Adrenal gland (tissue), 12 donors: Measurements from ENCODE around the gene AOX1. TPM values are rescaled to one million over a fixed set of nuclear protein-coding genes. Genes with fewer than 3 reads are reported as not detected.

Experiments used
- DNase-seq, 7 donors: peaks; one replicate each; pipeline ENCODE4 v3.0.0-alpha.2; 2019 to 2020
- H3K27ac ChIP-seq, 5 donors: fragments of 200-600 bp; sonication (generic) in 4 of 5; 1 replicate in 3 of 5; 2 replicates in 2 of 5; pipeline versions ENCODE4 v1.5.1 to v1.8.0; 2016 to 2020; ENCODE audit warnings: mild to moderate bottlenecking in 1 of 5
- H3K27me3 ChIP-seq: fragments of 200-600 bp; 2 replicates; pipeline ENCODE4 v1.8.0; 2021
- H3K36me3 ChIP-seq, 2 donors: fragments of 200-600 bp; replicated peaks in 1 of 2; 1 replicate in 1 of 2; 2 replicates in 1 of 2; pipeline versions ENCODE4 v1.5.1 to v1.8.0; 2018 to 2022
- H3K4me1 ChIP-seq, 2 donors: fragments of 200-600 bp; replicated peaks in 1 of 2; 1 replicate in 1 of 2; 2 replicates in 1 of 2; pipeline versions ENCODE4 v1.5.1 to v1.8.0; 2018 to 2021
- H3K4me3 ChIP-seq, 4 donors: fragments of 200-600 bp; sonication (generic) in 3 of 4; one replicate each; pipeline ENCODE4 v1.5.1; 2016 to 2018
- H3K9me3 ChIP-seq, 3 donors: fragments of 200-600 bp; sonication (generic) in 1 of 3; replicated peaks in 1 of 3; 1 replicate in 2 of 3; 2 replicates in 1 of 3; pipeline versions ENCODE4 v1.5.1 to v1.8.0; 2016 to 2021
- POLR2A ChIP-seq, 2 donors: fragments of 450-650 bp; IDR thresholded peaks; one replicate each; pipeline ENCODE4 v1.6.1; 2017; ENCODE audit warnings: antibody characterized with exemption in 2 of 2, mild to moderate bottlenecking in 2 of 2, moderate library complexity in 1 of 2
- WGBS, 4 donors: extraction: QIAGEN DNeasy Blood & Tissue Kit in 2 of 4; methylation state at CpG; one replicate each; pipeline versions ENCODE4 v1.1.5 to v1.1.7; 2013 to 2017; 5-methylcytosine and 5-hydroxymethylcytosine counted together
- intact Hi-C, 2 donors: fragments of 100-400 bp; cut with DNase I; formaldehyde crosslinking; loops; one replicate each; pipeline versions ENCODE4 v1.14.1 to v1.15.0; 2022 to 2023
- polyA plus RNA-seq, 3 donors: library from polyadenylated mRNA; stranded (reverse); fragments of 200-250 nt in 2 of 3; fragments of 350-450 nt in 1 of 3; fragmentation: Illumina TruSeq in 1 of 3; extraction: RNeasy Lipid Tissue Mini Kit (QIAGEN cat#74804) in 1 of 3; gene quantifications; one replicate each; pipeline ENCODE4 v1.2.3, GENCODE V29; 2013 to 2014
- total RNA-seq, 9 donors: library from RNA; depleted of rRNA in 4 of 9; stranded (reverse); fragments of >200 nt in 4 of 9; fragments of 120-200 nt in 1 of 9; fragmentation: NEBNext Ultra II Directional in 1 of 9; extraction: Animal tissue kit (Norgen Biotek cat#: 25700) in 1 of 9; gene quantifications; one replicate each; pipeline versions ENCODE4 v1.1.0 to v1.2.4, GENCODE V29; 2013 to 2023
- TF ChIP-seq, protein P1 (sequence below), 6 experiments: fragments of 450-650 bp in 4 of 6; fragments of 200-600 bp in 2 of 6; sonication (generic) in 1 of 6; IDR thresholded peaks; 1 replicate in 5 of 6; 2 replicates in 1 of 6; pipeline versions ENCODE4 v1.5.1 to v1.8.0; 2016 to 2021; ENCODE audit warnings: antibody characterized with exemption in 6 of 6, mild to moderate bottlenecking in 2 of 6, moderate library complexity in 1 of 6
- donor health status: healthy with polysubstance abuse.
- donor health status: Bipolar disorder and iron deficiency.
- donor health status: DM: yes; HTN: yes; CAD: no.
- donor health status: DM: no; HTN: no; CAD: no.
- donor health status: DM: no; HTN: no; CAD: no.
- donor health status: DM: yes; HTN: yes; CAD: no.

The AOX1 gene
- total and polyA plus RNA-seq, 12 donors: 101 to 1,121 (median 681) TPM

DNA sequence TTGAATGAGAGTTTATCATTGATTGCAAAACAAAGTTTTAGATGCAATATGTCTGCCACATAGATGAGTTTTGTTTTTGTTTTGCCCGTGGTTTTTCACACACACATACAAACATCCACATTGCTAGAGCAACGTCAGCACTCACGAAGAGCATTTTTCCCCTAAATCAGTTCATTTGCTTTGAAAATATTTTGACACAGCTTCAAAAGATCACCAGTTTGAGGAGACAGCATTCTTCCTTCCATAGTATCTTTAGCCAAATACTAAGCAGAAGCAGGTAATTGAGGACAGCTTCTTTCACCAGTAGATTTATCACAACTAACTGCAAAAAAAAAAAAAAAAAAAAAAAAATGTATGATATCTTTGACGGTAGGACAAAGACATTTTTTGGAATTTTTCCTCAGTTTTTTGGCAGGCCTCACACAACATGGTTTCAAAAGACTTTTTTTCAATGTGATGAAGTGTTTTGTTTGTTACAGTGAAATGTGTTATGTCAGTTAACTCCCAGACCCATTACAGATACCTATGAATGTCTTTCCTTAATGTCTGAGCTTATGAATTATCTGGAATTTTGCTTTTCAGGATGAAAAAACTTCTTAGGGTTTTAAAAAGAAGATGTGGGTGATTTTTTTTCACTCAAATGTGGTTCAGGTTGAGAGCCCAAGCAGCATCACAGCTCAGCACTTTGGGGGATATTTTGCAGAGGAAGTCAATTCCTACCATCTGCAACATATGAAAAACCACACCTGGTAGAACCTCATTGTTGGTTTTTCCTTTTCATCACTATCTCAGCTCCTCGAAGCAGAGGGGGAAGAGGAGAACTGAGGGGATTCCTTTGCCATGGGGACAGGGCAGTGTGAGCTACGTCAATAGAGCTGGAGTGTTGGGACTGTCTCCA is 31.6 kb downstream of the AOX1 start:
- 38 to 41% (median 39%) methylated on average over 6 of the region's 6 CpGs for WGBS, 4 donors
- H3K27ac ChIP-seq: peak overlapping the region; percentile 57 to 89 (median 79)
- no peak for DNase-seq

DNA sequence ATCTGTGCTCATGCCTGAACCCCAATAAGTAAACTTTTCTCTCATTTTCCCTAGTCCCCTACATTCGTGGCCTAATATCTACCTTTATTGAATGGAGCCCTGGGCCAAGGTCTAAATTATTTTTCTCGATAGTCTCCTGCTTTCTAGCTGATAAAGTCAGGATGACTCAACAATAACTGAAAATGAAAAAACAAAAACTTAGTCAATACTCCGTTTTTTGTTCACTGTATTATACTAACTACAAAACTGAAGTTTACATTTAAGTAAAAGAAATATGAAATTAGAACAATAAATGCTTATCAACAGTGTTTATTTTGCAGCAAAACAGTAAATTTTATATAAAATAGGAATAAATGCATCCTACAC is 32.2 kb downstream of the AOX1 start:
- 20 to 31% (median 24%) methylated on average over 3 of the region's 3 CpGs for WGBS, 4 donors
- intact Hi-C loops: no loop called here

More for the DNA sequence above, 31.6 kb downstream of the AOX1 start:
- intact Hi-C loops: no loop called here
- no peak for TF ChIP-seq POLR2A (IDR thresholded peaks at IDR 0.05)
- TF ChIP-seq, protein P1, sequence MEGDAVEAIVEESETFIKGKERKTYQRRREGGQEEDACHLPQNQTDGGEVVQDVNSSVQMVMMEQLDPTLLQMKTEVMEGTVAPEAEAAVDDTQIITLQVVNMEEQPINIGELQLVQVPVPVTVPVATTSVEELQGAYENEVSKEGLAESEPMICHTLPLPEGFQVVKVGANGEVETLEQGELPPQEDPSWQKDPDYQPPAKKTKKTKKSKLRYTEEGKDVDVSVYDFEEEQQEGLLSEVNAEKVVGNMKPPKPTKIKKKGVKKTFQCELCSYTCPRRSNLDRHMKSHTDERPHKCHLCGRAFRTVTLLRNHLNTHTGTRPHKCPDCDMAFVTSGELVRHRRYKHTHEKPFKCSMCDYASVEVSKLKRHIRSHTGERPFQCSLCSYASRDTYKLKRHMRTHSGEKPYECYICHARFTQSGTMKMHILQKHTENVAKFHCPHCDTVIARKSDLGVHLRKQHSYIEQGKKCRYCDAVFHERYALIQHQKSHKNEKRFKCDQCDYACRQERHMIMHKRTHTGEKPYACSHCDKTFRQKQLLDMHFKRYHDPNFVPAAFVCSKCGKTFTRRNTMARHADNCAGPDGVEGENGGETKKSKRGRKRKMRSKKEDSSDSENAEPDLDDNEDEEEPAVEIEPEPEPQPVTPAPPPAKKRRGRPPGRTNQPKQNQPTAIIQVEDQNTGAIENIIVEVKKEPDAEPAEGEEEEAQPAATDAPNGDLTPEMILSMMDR (IDR thresholded peaks at IDR 0.05): no peak
- Histone ChIP-seq H3K36me3 (peaks cover 0 to 54% of the 10 kb centered on the region in 2 donors), H3K9me3 (no peaks in the 10 kb centered on the region), H3K4me1 (peaks cover 32 to 55% of the 10 kb centered on the region in 2 donors), H3K4me3 (no peak overlapping the region), H3K27me3 (no peaks in the 10 kb centered on the region)

DNA sequence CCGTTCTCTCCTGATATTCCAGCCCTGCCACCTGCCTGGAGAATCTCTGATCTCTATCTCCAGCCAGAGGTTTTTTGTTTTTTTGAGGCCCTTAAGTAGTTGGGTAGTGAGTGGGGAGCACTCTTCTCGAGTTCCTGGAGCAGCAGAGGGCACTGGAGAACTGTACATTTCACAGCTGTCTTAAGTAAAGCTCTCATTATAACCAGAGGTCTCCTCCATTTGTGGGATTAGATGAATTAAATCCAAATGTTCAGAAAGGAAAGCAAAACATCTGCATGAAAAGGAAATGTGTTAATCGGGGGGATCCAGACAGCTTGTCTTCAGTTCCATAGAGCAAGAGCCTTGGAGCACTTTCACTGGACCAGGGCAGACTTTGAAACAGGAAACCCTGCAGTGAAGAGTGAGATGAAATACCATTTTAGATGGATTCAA is 32.8 kb downstream of the AOX1 start:
- TF ChIP-seq POLR2A (IDR thresholded peaks at IDR 0.05): no peak
- TF ChIP-seq, protein P1 (IDR thresholded peaks at IDR 0.05): no peak
- Histone ChIP-seq H3K36me3 (peaks cover 0 to 55% of the 10 kb centered on the region in 2 donors), H3K9me3 (no peaks in the 10 kb centered on the region), H3K4me3 (no peak overlapping the region), H3K4me1 (peaks cover 32 to 55% of the 10 kb centered on the region in 2 donors), H3K27ac (peak overlapping the region in 4 of 5 donors; percentile 28 to 80 (median 60)), H3K27me3 (no peaks in the 10 kb centered on the region)
- no peak for DNase-seq
- 44 to 48% (median 47%) methylated on average over 3 of the region's 3 CpGs for WGBS, 4 donors
- intact Hi-C loops: no loop called here

More for the DNA sequence above, 32.2 kb downstream of the AOX1 start:
- no peaks in the 10 kb centered on the region for H3K27me3 ChIP-seq
- peaks cover 32 to 55% of the 10 kb centered on the region in 2 donors for H3K4me1 ChIP-seq
- no peak for DNase-seq
- peaks cover 0 to 55% of the 10 kb centered on the region in 2 donors for H3K36me3 ChIP-seq
- H3K9me3 ChIP-seq: no peaks in the 10 kb centered on the region
- TF ChIP-seq, protein P1 (IDR thresholded peaks at IDR 0.05): no peak
- no peak for TF ChIP-seq POLR2A (IDR thresholded peaks at IDR 0.05)
- H3K4me3 ChIP-seq: no peak overlapping the region
- H3K27ac ChIP-seq: peak overlapping the region; percentile 4 to 89 (median 79)

DNA sequence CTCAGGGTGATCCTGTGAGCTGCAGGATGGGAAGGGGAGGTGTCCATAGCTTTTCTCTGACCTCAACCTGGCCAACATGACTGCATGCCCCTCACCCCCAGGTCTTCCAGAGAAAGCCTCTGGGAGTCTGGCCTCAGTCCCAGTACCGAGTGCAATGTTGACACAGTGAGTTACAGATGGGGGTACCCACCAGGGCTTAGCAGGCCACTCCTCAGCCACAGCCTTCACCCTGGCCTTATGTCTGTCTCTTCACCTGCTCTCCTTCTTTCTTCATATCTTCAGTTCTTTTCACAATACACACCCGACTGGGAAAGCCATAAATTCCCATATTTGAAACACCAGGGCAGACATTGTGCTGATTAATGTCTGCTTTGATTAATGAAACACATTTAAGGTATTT is 33.5 kb downstream of the AOX1 start:
- TF ChIP-seq, protein P1 (IDR thresholded peaks at IDR 0.05): no peak
- TF ChIP-seq POLR2A (IDR thresholded peaks at IDR 0.05): no peak
- 27 to 35% (median 29%) methylated on average over 2 of the region's 2 CpGs for WGBS, 4 donors
- H3K27ac ChIP-seq: peak overlapping the region in 4 of 5 donors; percentile 11 to 79 (median 28)
- no peaks in the 10 kb centered on the region for H3K27me3 ChIP-seq
- H3K4me1 ChIP-seq: peaks cover 32 to 55% of the 10 kb centered on the region in 2 donors
- intact Hi-C loops: no loop called here
- peaks cover 0 to 55% of the 10 kb centered on the region in 2 donors for H3K36me3 ChIP-seq
- DNase-seq: peak in 5 of 7 donors; percentile 30 to 67 (median 37)
- no peaks in the 10 kb centered on the region for H3K9me3 ChIP-seq
- H3K4me3 ChIP-seq: no peak overlapping the region
